Breast epithelium (tissue), 3 donors: ENCODE measurements around the gene IRX6.

Experiments
- POLR2A ChIP-seq: fragments of 450-650 bp; IDR thresholded peaks from one replicate; pipeline ENCODE4 v1.6.1; 2016; ENCODE audit warnings: antibody characterized with exemption, mild to moderate bottlenecking, moderate library complexity
- POLR2AphosphoS5 ChIP-seq, 3 donors: sonication (generic); formaldehyde crosslinking; IDR thresholded peaks; one replicate each; pipeline ENCODE4 v1.6.1; 2017; ENCODE audit warnings: antibody characterized with exemption in 3 of 3
- TF ChIP-seq, protein P1 (sequence below), 3 donors: fragments of 450-650 bp; IDR thresholded peaks; one replicate each; pipeline ENCODE4 v1.5.1; 2016 to 2017; ENCODE audit warnings: antibody characterized with exemption in 3 of 3, mild to moderate bottlenecking in 3 of 3, moderate library complexity in 3 of 3

- TF ChIP-seq, protein P1, sequence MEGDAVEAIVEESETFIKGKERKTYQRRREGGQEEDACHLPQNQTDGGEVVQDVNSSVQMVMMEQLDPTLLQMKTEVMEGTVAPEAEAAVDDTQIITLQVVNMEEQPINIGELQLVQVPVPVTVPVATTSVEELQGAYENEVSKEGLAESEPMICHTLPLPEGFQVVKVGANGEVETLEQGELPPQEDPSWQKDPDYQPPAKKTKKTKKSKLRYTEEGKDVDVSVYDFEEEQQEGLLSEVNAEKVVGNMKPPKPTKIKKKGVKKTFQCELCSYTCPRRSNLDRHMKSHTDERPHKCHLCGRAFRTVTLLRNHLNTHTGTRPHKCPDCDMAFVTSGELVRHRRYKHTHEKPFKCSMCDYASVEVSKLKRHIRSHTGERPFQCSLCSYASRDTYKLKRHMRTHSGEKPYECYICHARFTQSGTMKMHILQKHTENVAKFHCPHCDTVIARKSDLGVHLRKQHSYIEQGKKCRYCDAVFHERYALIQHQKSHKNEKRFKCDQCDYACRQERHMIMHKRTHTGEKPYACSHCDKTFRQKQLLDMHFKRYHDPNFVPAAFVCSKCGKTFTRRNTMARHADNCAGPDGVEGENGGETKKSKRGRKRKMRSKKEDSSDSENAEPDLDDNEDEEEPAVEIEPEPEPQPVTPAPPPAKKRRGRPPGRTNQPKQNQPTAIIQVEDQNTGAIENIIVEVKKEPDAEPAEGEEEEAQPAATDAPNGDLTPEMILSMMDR (IDR thresholded peaks at IDR 0.05) = no peak
- TF ChIP-seq POLR2AphosphoS5 (IDR thresholded peaks at IDR 0.05) = no peak
- no peak for TF ChIP-seq POLR2A
Measured at GRCh38 chr16:55275869-55276268, 48.1 kb upstream of the IRX6 start.
